ENCODE measurements around the gene NEDD4.

NEDD4 gene

GRCh38 chr15:55899537-55899936, 93.9 kb downstream of the NEDD4 start:
- Histone ChIP-seq H3K9me3 (no peaks in the 10 kb centered on the region), H3K27me3 (no peaks in the 10 kb centered on the region), H3K4me3 (ENCODE audit: low read depth, low read length) (no peak overlapping the region), H3K36me3 (no peaks in the 10 kb centered on the region), H3K4me1 (no peaks in the 10 kb centered on the region; the same call in 1 of the 2 replicates)
- no peak for TF ChIP-seq CTCF (IDR thresholded peaks at IDR 0.05; ENCODE audit: low read depth, low read length)
- DNase-seq = no peak

DNA sequence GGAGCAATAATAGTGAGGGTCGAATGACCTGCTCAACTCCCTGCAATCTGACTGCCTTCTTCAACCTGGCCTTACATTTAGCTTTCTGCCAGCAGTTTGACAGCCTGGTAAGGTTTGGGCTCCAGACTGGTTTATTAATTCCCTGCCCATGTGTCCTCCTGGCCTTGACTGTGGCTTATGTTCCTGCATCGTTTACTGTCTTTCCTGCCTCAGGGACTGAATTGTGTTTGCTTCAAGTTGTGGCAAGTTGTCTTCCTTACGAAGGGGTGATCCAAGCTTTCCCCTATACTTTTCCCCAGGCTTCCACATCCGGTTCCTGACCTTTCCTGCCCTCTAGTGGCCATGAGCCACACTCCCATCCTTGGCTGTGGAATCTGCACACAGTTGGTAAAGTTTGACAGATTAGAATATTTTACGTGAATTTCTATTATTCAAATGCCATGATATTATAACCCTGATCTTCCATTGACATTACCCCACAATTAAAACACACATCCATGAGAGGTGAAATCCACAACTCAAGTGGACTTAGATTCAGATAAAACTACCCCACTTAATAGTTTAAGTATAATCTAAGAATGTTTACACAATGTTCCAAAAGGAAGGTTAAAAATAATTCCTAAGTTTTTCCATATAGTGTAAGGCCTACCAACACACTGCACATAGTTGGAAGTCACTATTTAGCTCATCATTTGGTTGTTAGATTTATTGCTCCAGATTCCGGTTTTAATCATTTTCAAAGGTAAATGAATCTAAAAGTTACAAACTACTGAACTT, 95.7 kb downstream of the NEDD4 start:
- Histone ChIP-seq H3K9me3 (no peaks in the 10 kb centered on the region), H3K4me3 (ENCODE audit: low read depth, low read length) (no peak overlapping the region), H3K4me1 (no peaks in the 10 kb centered on the region; the same call in 1 of the 2 replicates), H3K27me3 (no peaks in the 10 kb centered on the region), H3K36me3 (no peaks in the 10 kb centered on the region)
- TF ChIP-seq CTCF (IDR thresholded peaks at IDR 0.05; ENCODE audit: low read depth, low read length) = peak; percentile 99
- peak; percentile 69 for DNase-seq

DNA sequence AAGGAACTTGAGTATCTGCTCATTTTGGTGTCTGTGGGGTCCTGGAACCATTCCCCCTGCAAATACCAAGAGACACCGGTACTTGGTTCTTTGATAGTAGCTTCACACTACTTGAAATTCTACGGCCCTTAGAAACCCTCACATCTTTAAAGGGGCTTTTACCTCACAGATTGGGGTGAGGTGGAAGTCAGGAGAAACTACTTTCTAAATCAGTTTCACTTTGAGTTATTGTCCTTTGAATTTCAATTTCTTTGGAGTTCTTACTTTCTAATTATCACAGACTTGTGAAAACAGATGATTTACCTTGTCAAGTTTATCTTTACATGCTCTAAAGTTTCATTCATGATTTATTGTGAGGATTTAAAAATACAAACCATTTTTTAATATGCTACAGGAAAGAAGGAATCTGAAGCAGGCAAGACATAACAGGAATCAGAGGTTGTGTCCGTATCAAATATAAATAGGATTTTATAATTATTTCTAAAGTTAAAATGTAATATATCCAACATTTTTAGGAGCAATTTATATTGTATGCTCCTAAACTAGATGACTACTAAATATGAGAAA, 98.9 kb downstream of the NEDD4 start:
- Histone ChIP-seq H3K36me3 (no peaks in the 10 kb centered on the region), H3K9me3 (no peaks in the 10 kb centered on the region), H3K4me1 (no peaks in the 10 kb centered on the region; the same call in 1 of the 2 replicates), H3K27me3 (no peaks in the 10 kb centered on the region), H3K4me3 (ENCODE audit: low read depth, low read length) (no peak overlapping the region)
- no peak for DNase-seq
- no peak for TF ChIP-seq CTCF (IDR thresholded peaks at IDR 0.05; ENCODE audit: low read depth, low read length)

DNA sequence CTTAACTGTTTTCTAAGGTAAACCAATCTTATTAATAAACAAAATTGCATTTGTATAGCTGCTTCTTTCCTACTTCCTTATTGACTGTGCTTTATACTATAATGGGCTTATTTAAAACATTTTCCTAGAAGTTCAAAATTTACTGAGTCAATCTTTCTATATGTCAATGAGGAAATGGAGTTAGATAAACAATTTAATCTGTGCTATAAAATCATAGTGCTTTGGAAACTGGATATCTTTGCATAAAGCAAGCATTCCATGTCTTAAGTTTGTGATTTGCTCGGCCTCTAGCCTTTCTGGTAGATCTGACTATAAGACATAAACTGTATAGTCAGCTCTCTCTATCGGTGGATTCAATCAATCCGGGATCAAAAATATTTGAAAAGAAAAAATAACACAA, 99.6 kb downstream of the NEDD4 start:
- Histone ChIP-seq H3K9me3 (no peaks in the 10 kb centered on the region), H3K4me3 (ENCODE audit: low read depth, low read length) (no peak overlapping the region), H3K4me1 (no peaks in the 10 kb centered on the region; the same call in 1 of the 2 replicates), H3K36me3 (no peaks in the 10 kb centered on the region), H3K27me3 (no peaks in the 10 kb centered on the region)
- TF ChIP-seq CTCF (IDR thresholded peaks at IDR 0.05; ENCODE audit: low read depth, low read length) = no peak
- no peak for DNase-seq

DNA sequence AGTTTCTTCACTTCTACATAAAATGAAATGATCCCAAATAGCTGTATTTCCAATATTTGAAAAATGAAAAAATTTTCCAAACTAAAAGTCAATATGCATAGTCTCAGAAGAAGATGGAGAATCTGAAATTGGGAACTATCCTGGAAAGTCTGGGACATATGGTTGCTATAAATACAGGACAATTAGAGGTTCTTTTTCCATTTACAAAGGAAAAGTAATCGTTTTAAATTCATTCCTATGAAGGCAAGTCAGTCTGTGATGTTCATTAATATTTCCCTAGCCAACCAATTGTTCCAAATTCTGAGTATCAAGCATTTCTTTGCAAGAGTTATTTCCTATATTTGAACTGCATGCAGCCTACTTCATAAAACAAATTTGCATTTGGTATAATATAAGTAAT, 102.2 kb downstream of the NEDD4 start:
- Histone ChIP-seq H3K36me3 (no peaks in the 10 kb centered on the region), H3K9me3 (no peaks in the 10 kb centered on the region), H3K27me3 (no peaks in the 10 kb centered on the region), H3K4me1 (no peaks in the 10 kb centered on the region), H3K4me3 (ENCODE audit: low read depth, low read length) (no peak overlapping the region)
- no peak for TF ChIP-seq CTCF (IDR thresholded peaks at IDR 0.05; ENCODE audit: low read depth, low read length)
- no peak for DNase-seq

GRCh38 chr15:55884223-55884622, 109.2 kb downstream of the NEDD4 start:
- Histone ChIP-seq H3K4me1 (no peaks in the 10 kb centered on the region), H3K36me3 (no peaks in the 10 kb centered on the region), H3K9me3 (no peaks in the 10 kb centered on the region), H3K27me3 (no peaks in the 10 kb centered on the region), H3K4me3 (ENCODE audit: low read depth, low read length) (no peak overlapping the region)
- no peak for DNase-seq
- no peak for TF ChIP-seq CTCF (IDR thresholded peaks at IDR 0.05; ENCODE audit: low read depth, low read length)
